HepG2 (cell line): ENCODE data around the gene CHCHD3. TPM values are rescaled to one million over a fixed set of nuclear protein-coding genes. Genes with fewer than 3 reads are reported as not detected.

ENCODE experiments used
- ATAC-seq: fragments of 200-7000 bp; cut with Tn5 transposase; 3 replicates; pipeline ENCODE4 v1.9.1; 2020; ENCODE audit warnings: mild to moderate bottlenecking, moderate library complexity
- BruUV-seq: library from RNA; stranded (reverse); fragments of 400-500 nt; replicated peaks from 2 replicates; lab custom pipeline; 2021; lab: Mats Ljungman, UMichigan
- CTCF ChIA-PET: fragments of 300-600 bp; formaldehyde crosslinking; extraction: SDS; loops from one replicate; lab custom pipeline; 2021; ENCODE audit warnings: low total read pairs, inconsistent platforms, low intra/inter-chr PET ratio; lab: Yijun Ruan, JAX
- POLR2A ChIA-PET: fragments of 350-600 bp; sonication (Branson Sonifier 250); formaldehyde crosslinking; loops from one replicate; lab custom pipeline; 2020; ENCODE audit warnings: antibody characterized with exemption, inconsistent platforms; lab: Yijun Ruan, JAX
- DNase-seq: peaks from one replicate; pipeline ENCODE4 v3.0.0-alpha.2; 2015; ENCODE audit warnings: low spot score
- FAIRE-seq: peaks from 3 replicates; lab custom pipeline; 2011; peaks lifted over from hg19 to GRCh38; lab: Jason Lieb, UNC
- H2AFZ ChIP-seq: one replicate; pipeline ENCODE4 v1.6.1; 2011; ENCODE audit warnings: low read length, inconsistent platforms
- H3K27ac ChIP-seq: fragments of 300-600 bp; 3 replicates; pipeline ENCODE4 v1.8.0; 2011; ENCODE audit warnings: mixed run types, mild to moderate bottlenecking, mixed read lengths, low read length, inconsistent platforms; ENCODE audit not compliant: insufficient read depth; ENCODE audit errors: extremely low read length
- H3K27me3 ChIP-seq, 2 experiments: fragments of 200-600 bp in 1 of 2; 2 replicates in 1 of 2; 3 replicates in 1 of 2; pipeline versions ENCODE4 v1.6.0 to v1.8.0; 2011; ENCODE audit warnings: low read length in 2 of 2, mild to moderate bottlenecking in 2 of 2, moderate library complexity in 2 of 2, inconsistent platforms in 1 of 2; ENCODE audit not compliant: insufficient read depth in 2 of 2, control insufficient read depth in 1 of 2
- H3K36me3 ChIP-seq, 2 experiments: fragments of 200-600 bp in 1 of 2; replicated peaks in 1 of 2; 2 replicates in 1 of 2; 3 replicates in 1 of 2; pipeline versions ENCODE4 v1.5.1 to v1.8.0; 2011; ENCODE audit warnings: low read length in 2 of 2, inconsistent platforms in 1 of 2; ENCODE audit not compliant: insufficient read depth in 2 of 2, control insufficient read depth in 1 of 2
- H3K4me1 ChIP-seq: 2 replicates; pipeline ENCODE4 v1.5.1; 2012; ENCODE audit warnings: low read length, inconsistent platforms; ENCODE audit not compliant: insufficient read depth
- H3K4me2 ChIP-seq: 2 replicates; pipeline ENCODE4 v1.6.0; 2011; ENCODE audit warnings: low read depth, low read length, inconsistent platforms
- H3K4me3 ChIP-seq, 3 experiments: fragments of 200-600 bp in 1 of 3; sonication (generic), shearing (Covaris generic) in 1 of 3; replicated peaks in 1 of 3; 2 replicates each; pipeline ENCODE4 v1.5.1; 2011 to 2016; ENCODE audit warnings: low read length in 3 of 3, inconsistent platforms in 2 of 3, low read depth in 2 of 3, mild to moderate bottlenecking in 2 of 3, control low read depth in 1 of 3, mixed read lengths in 1 of 3; ENCODE audit not compliant: insufficient read depth in 1 of 3
- H3K79me2 ChIP-seq: one replicate; pipeline ENCODE4 v1.6.1; 2011; ENCODE audit warnings: low read length, inconsistent platforms; ENCODE audit not compliant: insufficient read depth
- H3K9ac ChIP-seq: 2 replicates; pipeline ENCODE4 v1.6.0; 2011; ENCODE audit warnings: mild to moderate bottlenecking, low read depth, low read length, inconsistent platforms; ENCODE audit not compliant: insufficient read depth
- H3K9me3 ChIP-seq: 2 replicates; pipeline ENCODE4 v1.5.1; 2012; ENCODE audit warnings: mild to moderate bottlenecking, low read length
- H4K20me1 ChIP-seq: 2 replicates; pipeline ENCODE4 v1.6.0; 2011; ENCODE audit warnings: inconsistent platforms, mild to moderate bottlenecking, low read length, moderate library complexity; ENCODE audit not compliant: insufficient read depth
- FOXA1 ChIP-seq, 2 experiments: fragments of 450-650 bp in 1 of 2; sonication (generic) in 1 of 2; formaldehyde crosslinking in 1 of 2; IDR thresholded peaks; 2 replicates each; pipeline versions ENCODE4 v1.4.0 to v1.6.1; 2016 to 2020; ENCODE audit warnings: missing genetic modification reagents in 1 of 2
- HIVEP1 ChIP-seq: sonication (generic); formaldehyde crosslinking; IDR thresholded peaks from 2 replicates; pipeline ENCODE4 v1.4.0; 2020; ENCODE audit warnings: mild to moderate bottlenecking, missing genetic modification reagents
- NR2C2 ChIP-seq: sonication (generic); formaldehyde crosslinking; IDR thresholded peaks from 2 replicates; pipeline ENCODE4 v1.4.0; 2020; ENCODE audit warnings: missing genetic modification reagents, mild to moderate bottlenecking, moderate library complexity, borderline replicate concordance
- YY1 ChIP-seq: IDR thresholded peaks from 2 replicates; pipeline ENCODE4 v1.6.1; 2011; ENCODE audit warnings: low read length, low read depth, moderate library complexity, mild to moderate bottlenecking; ENCODE audit not compliant: insufficient read depth, insufficient replicate concordance
- ZNF530 ChIP-seq: sonication (generic); formaldehyde crosslinking; IDR thresholded peaks from 2 replicates; pipeline ENCODE4 v1.5.0; 2020; ENCODE audit warnings: low read depth, mild to moderate bottlenecking, missing genetic modification reagents
- WGBS: methylation state at CpG from one replicate; pipeline ENCODE4 v1.1.6; 2017; ENCODE audit warnings: low lambda C conversion rate; 5-methylcytosine and 5-hydroxymethylcytosine counted together
- in situ Hi-C: cut with HindIII; loops from 2 replicates; pipeline ENCODE4 v1.10.0; 2017; ENCODE audit warnings: low pct_unique_long_range_greater_than_20kb; ENCODE audit not compliant: extremely low pct_ligation_motif_present
- intact Hi-C: fragments of 100-400 bp; cut with micrococcal nuclease; formaldehyde crosslinking; loops from one replicate; pipeline ENCODE4 v1.10.0; 2022; ENCODE audit not compliant: unreplicated experiment
- polyA plus RNA-seq, 8 experiments: library from polyadenylated mRNA; depleted of rRNA in 3 of 8; stranded (reverse) in 7 of 8; unstranded in 1 of 8; fragments of >200 nt; fragmentation: Illumina TruSeq in 4 of 8; extraction: Trizol in 4 of 8; gene quantifications; 2 replicates each; pipeline versions ENCODE4 v1.2.1 to v1.2.3, GENCODE V29; 2011 to 2016; ENCODE audit warnings: low read depth in 4 of 8, missing spikeins in 1 of 8, mixed read lengths in 1 of 8; ENCODE audit not compliant: insufficient read depth in 1 of 8
- total RNA-seq, 5 experiments: library from RNA; depleted of rRNA; stranded (reverse); fragments of >200 nt; fragmentation: Illumina TruSeq; extraction: Trizol; gene quantifications; 2 replicates each; pipeline ENCODE4 v1.2.3, GENCODE V29; 2016; ENCODE audit warnings: low read depth in 1 of 5
- TF ChIP-seq, protein P1 (sequence below): sonication (generic); formaldehyde crosslinking; IDR thresholded peaks from 2 replicates; pipeline ENCODE4 v1.8.0; 2022; ENCODE audit warnings: mild to moderate bottlenecking, missing genetic modification reagents, borderline replicate concordance
- TF ChIP-seq, protein P2 (sequence below): sonication (generic); formaldehyde crosslinking; IDR thresholded peaks from 2 replicates; pipeline ENCODE4 v1.4.0; 2020; ENCODE audit warnings: mild to moderate bottlenecking, missing genetic modification reagents
- TF ChIP-seq, protein P3 (sequence below): sonication (generic); formaldehyde crosslinking; IDR thresholded peaks from 2 replicates; pipeline ENCODE4 v1.5.0; 2020; ENCODE audit warnings: mild to moderate bottlenecking, missing genetic modification reagents, borderline replicate concordance

The CHCHD3 gene
- total and polyA plus RNA-seq, 2 of the 13 experiments (the other 11 are each of a cell fraction or from before 2014, with no cell fraction given) = 32.7 to 86.8 TPM

DNA sequence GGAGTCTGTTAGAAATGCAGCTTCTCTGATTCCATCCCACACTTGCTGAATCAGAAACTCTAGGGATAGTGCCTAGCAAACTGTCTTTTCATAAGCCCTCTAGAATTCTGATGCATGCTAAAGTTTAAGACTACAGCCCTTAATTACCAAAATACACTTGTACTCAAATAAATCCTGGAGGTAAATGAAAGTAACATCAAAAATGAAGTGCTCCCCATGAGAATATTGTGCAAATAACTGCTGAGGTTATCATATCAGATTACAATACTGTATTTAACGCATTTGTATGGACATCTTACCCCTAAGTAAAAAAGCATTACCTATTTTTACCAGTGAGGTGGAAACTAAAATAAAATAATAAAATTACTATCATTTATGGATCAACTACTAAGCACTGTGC, 104.7 kb downstream of the CHCHD3 start:
- FAIRE-seq (no peak), DNase-seq (no peak), ATAC-seq (no peak)
- H3K36me3 ChIP-seq = peaks cover 4 to 11% of the 10 kb centered on the region in 2 experiments
- POLR2A ChIA-PET = no interaction called here
- no peaks in the 10 kb centered on the region for H4K20me1 ChIP-seq
- CTCF ChIA-PET = no interaction called here
- H3K27me3 ChIP-seq = no peaks in the 10 kb centered on the region
- BruUV-seq = no TSS peak
- no peak overlapping the region for H2AFZ ChIP-seq
- H3K9ac ChIP-seq = no peak overlapping the region
- no peak for TF ChIP-seq FOXA1 (IDR thresholded peaks at IDR 0.05)
- no peak for TF ChIP-seq FOXA1 (CRISPR knock-in tag; IDR thresholded peaks at IDR 0.05)
- TF ChIP-seq YY1 = no peak
- TF ChIP-seq, protein P1, sequence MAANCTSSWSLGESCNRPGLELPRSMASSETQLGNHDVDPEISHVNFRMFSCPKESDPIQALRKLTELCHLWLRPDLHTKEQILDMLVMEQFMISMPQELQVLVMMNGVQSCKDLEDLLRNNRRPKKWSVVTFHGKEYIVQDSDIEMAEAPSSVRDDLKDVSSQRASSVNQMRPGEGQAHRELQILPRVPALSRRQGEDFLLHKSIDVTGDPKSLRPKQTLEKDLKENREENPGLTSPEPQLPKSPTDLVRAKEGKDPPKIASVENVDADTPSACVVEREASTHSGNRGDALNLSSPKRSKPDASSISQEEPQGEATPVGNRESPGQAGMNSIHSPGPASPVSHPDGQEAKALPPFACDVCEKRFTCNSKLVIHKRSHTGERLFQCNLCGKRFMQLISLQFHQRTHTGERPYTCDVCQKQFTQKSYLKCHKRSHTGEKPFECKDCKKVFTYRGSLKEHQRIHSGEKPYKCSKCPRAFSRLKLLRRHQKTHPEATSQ (CRISPR knock-in tag) = no peak
- TF ChIP-seq NR2C2 (CRISPR knock-in tag) = no peak
- TF ChIP-seq ZNF530 (CRISPR knock-in tag) = no peak
- TF ChIP-seq, protein P2, sequence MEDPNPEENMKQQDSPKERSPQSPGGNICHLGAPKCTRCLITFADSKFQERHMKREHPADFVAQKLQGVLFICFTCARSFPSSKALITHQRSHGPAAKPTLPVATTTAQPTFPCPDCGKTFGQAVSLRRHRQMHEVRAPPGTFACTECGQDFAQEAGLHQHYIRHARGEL (CRISPR knock-in tag) = no peak
- TF ChIP-seq HIVEP1 (CRISPR knock-in tag) = no peak
- TF ChIP-seq, protein P3, sequence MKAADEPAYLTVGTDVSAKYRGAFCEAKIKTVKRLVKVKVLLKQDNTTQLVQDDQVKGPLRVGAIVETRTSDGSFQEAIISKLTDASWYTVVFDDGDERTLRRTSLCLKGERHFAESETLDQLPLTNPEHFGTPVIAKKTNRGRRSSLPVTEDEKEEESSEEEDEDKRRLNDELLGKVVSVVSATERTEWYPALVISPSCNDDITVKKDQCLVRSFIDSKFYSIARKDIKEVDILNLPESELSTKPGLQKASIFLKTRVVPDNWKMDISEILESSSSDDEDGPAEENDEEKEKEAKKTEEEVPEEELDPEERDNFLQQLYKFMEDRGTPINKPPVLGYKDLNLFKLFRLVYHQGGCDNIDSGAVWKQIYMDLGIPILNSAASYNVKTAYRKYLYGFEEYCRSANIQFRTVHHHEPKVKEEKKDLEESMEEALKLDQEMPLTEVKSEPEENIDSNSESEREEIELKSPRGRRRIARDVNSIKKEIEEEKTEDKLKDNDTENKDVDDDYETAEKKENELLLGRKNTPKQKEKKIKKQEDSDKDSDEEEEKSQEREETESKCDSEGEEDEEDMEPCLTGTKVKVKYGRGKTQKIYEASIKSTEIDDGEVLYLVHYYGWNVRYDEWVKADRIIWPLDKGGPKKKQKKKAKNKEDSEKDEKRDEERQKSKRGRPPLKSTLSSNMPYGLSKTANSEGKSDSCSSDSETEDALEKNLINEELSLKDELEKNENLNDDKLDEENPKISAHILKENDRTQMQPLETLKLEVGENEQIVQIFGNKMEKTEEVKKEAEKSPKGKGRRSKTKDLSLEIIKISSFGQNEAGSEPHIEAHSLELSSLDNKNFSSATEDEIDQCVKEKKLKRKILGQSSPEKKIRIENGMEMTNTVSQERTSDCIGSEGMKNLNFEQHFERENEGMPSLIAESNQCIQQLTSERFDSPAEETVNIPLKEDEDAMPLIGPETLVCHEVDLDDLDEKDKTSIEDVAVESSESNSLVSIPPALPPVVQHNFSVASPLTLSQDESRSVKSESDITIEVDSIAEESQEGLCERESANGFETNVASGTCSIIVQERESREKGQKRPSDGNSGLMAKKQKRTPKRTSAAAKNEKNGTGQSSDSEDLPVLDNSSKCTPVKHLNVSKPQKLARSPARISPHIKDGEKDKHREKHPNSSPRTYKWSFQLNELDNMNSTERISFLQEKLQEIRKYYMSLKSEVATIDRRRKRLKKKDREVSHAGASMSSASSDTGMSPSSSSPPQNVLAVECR (CRISPR knock-in tag) = no peak
- no peak overlapping the region for H3K4me3 ChIP-seq
- H3K79me2 ChIP-seq = peaks cover 3% of the 10 kb centered on the region
- in situ Hi-C loops = no loop called here
- 97% methylated on average over 1 of the region's 1 CpG for WGBS
- no peak overlapping the region for H3K27ac ChIP-seq
- no peak overlapping the region for H3K4me2 ChIP-seq
- no peaks in the 10 kb centered on the region for H3K9me3 ChIP-seq
- intact Hi-C loops = no loop called here
- no peaks in the 10 kb centered on the region for H3K4me1 ChIP-seq
